Measurements from ENCODE around the gene PHC2. TPM values are rescaled to one million over a fixed set of nuclear protein-coding genes. Genes with fewer than 3 reads are reported as not detected.

Gene PHC2, protein sequence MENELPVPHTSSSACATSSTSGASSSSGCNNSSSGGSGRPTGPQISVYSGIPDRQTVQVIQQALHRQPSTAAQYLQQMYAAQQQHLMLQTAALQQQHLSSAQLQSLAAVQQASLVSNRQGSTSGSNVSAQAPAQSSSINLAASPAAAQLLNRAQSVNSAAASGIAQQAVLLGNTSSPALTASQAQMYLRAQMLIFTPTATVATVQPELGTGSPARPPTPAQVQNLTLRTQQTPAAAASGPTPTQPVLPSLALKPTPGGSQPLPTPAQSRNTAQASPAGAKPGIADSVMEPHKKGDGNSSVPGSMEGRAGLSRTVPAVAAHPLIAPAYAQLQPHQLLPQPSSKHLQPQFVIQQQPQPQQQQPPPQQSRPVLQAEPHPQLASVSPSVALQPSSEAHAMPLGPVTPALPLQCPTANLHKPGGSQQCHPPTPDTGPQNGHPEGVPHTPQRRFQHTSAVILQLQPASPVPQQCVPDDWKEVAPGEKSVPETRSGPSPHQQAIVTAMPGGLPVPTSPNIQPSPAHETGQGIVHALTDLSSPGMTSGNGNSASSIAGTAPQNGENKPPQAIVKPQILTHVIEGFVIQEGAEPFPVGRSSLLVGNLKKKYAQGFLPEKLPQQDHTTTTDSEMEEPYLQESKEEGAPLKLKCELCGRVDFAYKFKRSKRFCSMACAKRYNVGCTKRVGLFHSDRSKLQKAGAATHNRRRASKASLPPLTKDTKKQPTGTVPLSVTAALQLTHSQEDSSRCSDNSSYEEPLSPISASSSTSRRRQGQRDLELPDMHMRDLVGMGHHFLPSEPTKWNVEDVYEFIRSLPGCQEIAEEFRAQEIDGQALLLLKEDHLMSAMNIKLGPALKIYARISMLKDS
- total RNA-seq (10 to 100 TPM; 31.9 to 45.5 (median 35.4) TPM), polyA plus RNA-seq (10 to 100 TPM in 1 of 2 donors, 1 to 10 TPM in 1; 10.0 to 18.1 TPM), total RNA-seq (39.8 reads per million, percentile 66 among the genes with 10 or more reads in this experiment)

GRCh38 chr1:33430692-33431593 is at the start of gene PHC2:
Gene PHC2, minus strand, starts transcription at chr1:33431095. Its CDS starts 55,556 bp downstream, at chr1:33375539.
- peak within 1 kb of the TSS; percentile 57 to 83 (median 74) for H3K4me3 Mint-ChIP-seq

GRCh38 chr1:33477451-33477850 is 46.6 kb upstream of the PHC2 start:
- Histone ChIP-seq H3K4me1 (ENCODE audit: control insufficient read depth in 2 of 2, insufficient read depth in 2 of 2, low read length in 2 of 2) (no peaks in the 10 kb centered on the region), H3K27ac (ENCODE audit: low read depth, low read length) (no peak overlapping the region), H3K4me3 (ENCODE audit: low read length) (no peak overlapping the region), H3K36me3 (ENCODE audit: control insufficient read depth in 2 of 3, insufficient read depth in 3 of 3, low read length in 3 of 3) (peaks cover 0 to 4% (median 0%) of the 10 kb centered on the region in 3 experiments), H3K9me3 (ENCODE audit: control insufficient read depth in 2 of 3, low read length in 3 of 3) (no peaks in the 10 kb centered on the region), H3K27me3 (ENCODE audit: control insufficient read depth in 2 of 2, insufficient read depth in 2 of 2, low read length in 2 of 2) (no peaks in the 10 kb centered on the region)
- Mint-ChIP-seq H3K4me1 (peaks cover 7 to 17% (median 11%) of the 10 kb centered on the region in 7 donors), H3K4me3 (no peak overlapping the region), H3K9me3 (no peaks in the 10 kb centered on the region), H3K36me3 (peaks cover 0 to 29% (median 1%) of the 10 kb centered on the region in 5 donors), H3K27ac (no peak overlapping the region), H3K27me3 (no peaks in the 10 kb centered on the region)
- ATAC-seq (no peak), DNase-seq (no peak)
- intact Hi-C loops (cut with micrococcal nuclease), result no loop called here
- ChIA-PET CTCF (no interaction called here), POLR2A (no interaction called here)

More at GRCh38 chr1:33430692-33431593, at the start of gene PHC2:
- H3K27ac Mint-ChIP-seq, result peak within 1 kb of the TSS in 4 of 9 donors; percentile 25 to 53 (median 44)
- DNase-seq (peak; percentile 70 to 92 (median 86)), ATAC-seq (peak; percentile 97)
- H3K4me1 Mint-ChIP-seq, result peaks cover 0 to 5% (median 4%) of the 10 kb centered on the region in 7 donors
- H3K27me3 Mint-ChIP-seq, result peaks cover 0 to 43% (median 5%) of the 10 kb centered on the region in 5 donors
- Histone ChIP-seq H3K4me1 (ENCODE audit: control insufficient read depth in 2 of 2, insufficient read depth in 2 of 2, low read length in 2 of 2) (peaks cover 0 to 6% of the 10 kb centered on the region in 2 donors), H3K9me3 (ENCODE audit: control insufficient read depth in 2 of 3, low read length in 3 of 3) (no peaks in the 10 kb centered on the region), H3K27me3 (ENCODE audit: control insufficient read depth in 2 of 2, insufficient read depth in 2 of 2, low read length in 2 of 2) (no peaks in the 10 kb centered on the region), H3K4me3 (ENCODE audit: low read length) (peak within 1 kb of the TSS; percentile 18), H3K36me3 (ENCODE audit: control insufficient read depth in 2 of 3, insufficient read depth in 3 of 3, low read length in 3 of 3) (no peaks in the 10 kb centered on the region), H3K27ac (ENCODE audit: low read depth, low read length) (no peak within 1 kb of the TSS)
- no peaks in the 10 kb centered on the region for H3K9me3 Mint-ChIP-seq
- POLR2A ChIA-PET, result no interaction called here
- CTCF ChIA-PET, result no interaction called here
- intact Hi-C loops (cut with micrococcal nuclease), result loop anchor here in 1 of 2 donors (1.0 to 2.0 kb wide), 3 partner anchors 41 to 250 kb away; partner anchors contain the start of gene ZSCAN20
- H3K36me3 Mint-ChIP-seq, result no peaks in the 10 kb centered on the region

- no peaks in the 10 kb centered on the region for H3K9me3 Mint-ChIP-seq
- peak overlapping the region in 7 of 10 donors; percentile 35 to 94 (median 91) for H3K4me3 Mint-ChIP-seq
- no peaks in the 10 kb centered on the region for H3K27me3 ChIP-seq (ENCODE audit: control insufficient read depth in 2 of 2, insufficient read depth in 2 of 2, low read length in 2 of 2)
- intact Hi-C loops (cut with micrococcal nuclease), result loop anchor here (5.0 kb wide), 4 partner anchors 107 to 347 kb away; no protein-coding TSS in a partner anchor
- H3K36me3 ChIP-seq (ENCODE audit: control insufficient read depth in 2 of 3, insufficient read depth in 3 of 3, low read length in 3 of 3), result no peaks in the 10 kb centered on the region
- no peak for ATAC-seq
- ChIA-PET CTCF (no interaction called here), POLR2A (no interaction called here)
- H3K4me3 ChIP-seq (ENCODE audit: low read length), result no peak overlapping the region
- peaks cover 11 to 14% of the 10 kb centered on the region in 2 donors for H3K4me1 ChIP-seq (ENCODE audit: control insufficient read depth in 2 of 2, insufficient read depth in 2 of 2, low read length in 2 of 2)
- no peak overlapping the region for H3K27ac ChIP-seq (ENCODE audit: low read depth, low read length)
- H3K9me3 ChIP-seq (ENCODE audit: control insufficient read depth in 2 of 3, low read length in 3 of 3), result no peaks in the 10 kb centered on the region
- DNase-seq, result no peak
- peak overlapping the region in 6 of 9 donors; percentile 37 to 83 (median 54) for H3K27ac Mint-ChIP-seq
- peaks cover 24 to 39% (median 30%) of the 10 kb centered on the region in 7 donors for H3K4me1 Mint-ChIP-seq
- H3K36me3 Mint-ChIP-seq, result peaks cover 0 to 8% (median 1%) of the 10 kb centered on the region in 5 donors
- H3K27me3 Mint-ChIP-seq, result no peaks in the 10 kb centered on the region
Measured at GRCh38 chr1:33473900-33474299, 43.0 kb upstream of the PHC2 start.

DNA sequence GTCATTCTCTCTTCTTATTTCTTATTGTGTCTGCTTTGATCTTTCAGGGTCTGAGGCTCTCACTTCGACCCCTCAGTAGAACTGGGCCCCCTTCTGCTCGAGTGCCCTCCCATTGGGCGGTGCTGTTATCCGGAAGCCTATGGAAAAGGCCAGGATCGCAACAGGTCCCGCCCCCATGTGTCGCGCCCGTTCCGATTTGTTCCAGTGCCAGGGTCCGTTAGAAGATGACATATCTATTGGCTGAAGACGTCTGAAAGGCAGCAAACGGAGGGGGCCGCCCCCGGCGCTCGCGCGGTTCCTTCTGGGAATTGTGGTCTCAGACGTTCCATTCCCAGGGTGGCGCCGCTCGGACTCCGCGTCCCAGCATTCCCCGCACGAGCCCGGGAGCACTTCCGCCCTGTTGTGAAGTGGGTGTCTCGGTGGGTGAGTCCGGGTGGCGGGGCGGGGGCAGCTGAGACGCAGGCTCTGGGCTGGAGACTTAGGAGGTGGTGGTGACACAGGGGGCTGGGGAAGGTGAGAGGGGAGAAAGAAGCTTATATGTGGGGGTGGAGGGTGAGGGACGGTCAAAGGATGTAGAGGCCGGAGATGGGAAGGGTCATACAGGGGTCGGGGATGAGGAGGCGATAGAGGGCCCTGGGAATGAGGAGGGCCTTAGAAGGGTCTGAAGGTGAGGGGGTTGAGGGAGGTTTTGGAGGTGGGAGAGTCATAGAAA is 41.5 kb upstream of the PHC2 start, which contains the start of gene ZSCAN20:
Gene ZSCAN20, plus strand, starts transcription at position 377 of the 712 bp plus-strand sequence. CDS start 6,644 bp downstream, outside the sequence.
- H3K27ac Mint-ChIP-seq, result peak within 1 kb of the TSS; percentile 37 to 95 (median 76)
- ChIA-PET CTCF (interaction anchor here (0.9 to 1.6 kb wide), 5 partner anchors 9 to 376 kb away, joined by 3 to 5 read pairs (median 4); no protein-coding TSS in a partner anchor), POLR2A (interaction anchor here (1.0 kb wide), 1 partner anchor 821 kb away, joined by 3 read pairs; the partner anchor contains the start of gene RBBP4)
- H3K4me3 Mint-ChIP-seq, result peak within 1 kb of the TSS; percentile 84 to 98 (median 92)
- Histone ChIP-seq H3K36me3 (ENCODE audit: control insufficient read depth in 2 of 3, insufficient read depth in 3 of 3, low read length in 3 of 3) (no peaks in the 10 kb centered on the region), H3K27me3 (ENCODE audit: control insufficient read depth in 2 of 2, insufficient read depth in 2 of 2, low read length in 2 of 2) (no peaks in the 10 kb centered on the region), H3K4me3 (ENCODE audit: low read length) (peak within 1 kb of the TSS; percentile 47), H3K27ac (ENCODE audit: low read depth, low read length) (peak within 1 kb of the TSS; percentile 60), H3K4me1 (ENCODE audit: control insufficient read depth in 2 of 2, insufficient read depth in 2 of 2, low read length in 2 of 2) (peaks cover 11 to 14% of the 10 kb centered on the region in 2 donors), H3K9me3 (ENCODE audit: control insufficient read depth in 2 of 3, low read length in 3 of 3) (no peaks in the 10 kb centered on the region)
- no peaks in the 10 kb centered on the region for H3K36me3 Mint-ChIP-seq
- no peaks in the 10 kb centered on the region for H3K9me3 Mint-ChIP-seq
- no peaks in the 10 kb centered on the region for H3K27me3 Mint-ChIP-seq
- peaks cover 20 to 39% (median 30%) of the 10 kb centered on the region in 7 donors for H3K4me1 Mint-ChIP-seq
- intact Hi-C loops (cut with micrococcal nuclease), result loop anchor here (1.0 to 5.0 kb wide), 7 partner anchors 41 to 345 kb away; partner anchors contain the start of gene PHC2 (in 1 of the 2)
- ATAC-seq, result peak; percentile 96
- DNase-seq, result peak; percentile 58 to 82 (median 79)

GRCh38 chr1:33471416-33471815 is 40.5 kb upstream of the PHC2 start:
- Histone ChIP-seq H3K27ac (ENCODE audit: low read depth, low read length) (no peak overlapping the region), H3K4me1 (ENCODE audit: control insufficient read depth in 2 of 2, insufficient read depth in 2 of 2, low read length in 2 of 2) (peaks cover 11 to 14% of the 10 kb centered on the region in 2 donors), H3K36me3 (ENCODE audit: control insufficient read depth in 2 of 3, insufficient read depth in 3 of 3, low read length in 3 of 3) (no peaks in the 10 kb centered on the region), H3K27me3 (ENCODE audit: control insufficient read depth in 2 of 2, insufficient read depth in 2 of 2, low read length in 2 of 2) (no peaks in the 10 kb centered on the region), H3K9me3 (ENCODE audit: control insufficient read depth in 2 of 3, low read length in 3 of 3) (no peaks in the 10 kb centered on the region), H3K4me3 (ENCODE audit: low read length) (peak overlapping the region; percentile 47)
- ATAC-seq, result no peak
- no peak overlapping the region for H3K27ac Mint-ChIP-seq
- no peaks in the 10 kb centered on the region for H3K27me3 Mint-ChIP-seq
- H3K36me3 Mint-ChIP-seq, result no peaks in the 10 kb centered on the region
- H3K9me3 Mint-ChIP-seq, result no peaks in the 10 kb centered on the region
- POLR2A ChIA-PET, result no interaction called here
- DNase-seq, result no peak
- intact Hi-C loops (cut with micrococcal nuclease), result loop anchor here (5.0 kb wide), 4 partner anchors 104 to 344 kb away; no protein-coding TSS in a partner anchor
- H3K4me1 Mint-ChIP-seq, result peaks cover 20 to 39% (median 30%) of the 10 kb centered on the region in 7 donors
- CTCF ChIA-PET, result interaction anchor here (0.8 to 1.6 kb wide), 7 partner anchors 9 to 375 kb away, joined by 3 to 8 read pairs (median 4); no protein-coding TSS in a partner anchor
- peak overlapping the region in 7 of 10 donors; percentile 41 to 98 (median 91) for H3K4me3 Mint-ChIP-seq

Measured in naive thymus-derived CD4-positive, alpha-beta T cell (primary cell).